Measurements from ENCODE around the gene ITPKB. TPM values are rescaled to one million over a fixed set of nuclear protein-coding genes. Genes with fewer than 3 reads are reported as not detected.
"Not testable (repeated sequence)": the region's sequence is repeated elsewhere in the genome, so short reads cannot be mapped to it uniquely, and the experiment has no call there.

Gene ITPKB
- polyA plus RNA-seq, 3 donors from 2014 or later: 14.1 to 37.8 (median 18.7) TPM

- peaks cover 0 to 18% (median 10%) of the 10 kb centered on the region in 3 donors for H3K27me3 Mint-ChIP-seq (ENCODE audit: low read depth in 3 of 3)
- no peak overlapping the region for H3K27ac Mint-ChIP-seq
- DNase-seq: no peak
- no peak overlapping the region for H3K4me3 Mint-ChIP-seq
- H3K9me3 Mint-ChIP-seq: no peaks in the 10 kb centered on the region
- peaks cover 11 to 12% of the 10 kb centered on the region in 2 donors for H3K4me1 Mint-ChIP-seq
- peaks cover 0 to 3% (median 0%) of the 10 kb centered on the region in 3 donors for H3K36me3 Mint-ChIP-seq
These were observed 117.1 kb downstream of the ITPKB start for GRCh38 chr1:226622012-226622411.

GRCh38 chr1:226619031-226619430 lies 120.1 kb downstream of the ITPKB start:
- H3K27me3 Mint-ChIP-seq (ENCODE audit: low read depth in 3 of 3): peaks cover 2 to 7% (median 2%) of the 10 kb centered on the region in 3 donors
- no peak overlapping the region for H3K4me3 Mint-ChIP-seq
- H3K9me3 Mint-ChIP-seq: no peaks in the 10 kb centered on the region
- no peak for DNase-seq
- no peaks in the 10 kb centered on the region for H3K4me1 Mint-ChIP-seq
- no peak overlapping the region for H3K27ac Mint-ChIP-seq
- peaks cover 0 to 3% (median 0%) of the 10 kb centered on the region in 3 donors for H3K36me3 Mint-ChIP-seq

- no peak for DNase-seq
- H3K27me3 Mint-ChIP-seq (ENCODE audit: low read depth in 3 of 3): peaks cover 2 to 7% (median 2%) of the 10 kb centered on the region in 3 donors
- H3K9me3 Mint-ChIP-seq: no peaks in the 10 kb centered on the region
- no peak overlapping the region for H3K27ac Mint-ChIP-seq
- no peaks in the 10 kb centered on the region for H3K4me1 Mint-ChIP-seq
- H3K4me3 Mint-ChIP-seq: no peak overlapping the region
- peaks cover 0 to 3% (median 0%) of the 10 kb centered on the region in 3 donors for H3K36me3 Mint-ChIP-seq
These were observed 120.7 kb downstream of the ITPKB start for GRCh38 chr1:226618380-226618779.

GRCh38 chr1:226617719-226618118 lies 121.4 kb downstream of the ITPKB start:
- H3K27me3 Mint-ChIP-seq (ENCODE audit: low read depth in 3 of 3); H3K36me3 Mint-ChIP-seq; H3K4me3 Mint-ChIP-seq; H3K27ac Mint-ChIP-seq; DNase-seq; H3K9me3 Mint-ChIP-seq; H3K4me1 Mint-ChIP-seq: not testable (repeated sequence)

GRCh38 chr1:226617109-226617508 lies 122.0 kb downstream of the ITPKB start:
- Mint-ChIP-seq H3K4me3 (no peak overlapping the region), H3K27me3 (ENCODE audit: low read depth in 3 of 3) (peaks cover 0 to 7% (median 2%) of the 10 kb centered on the region in 3 donors), H3K36me3 (peaks cover 0 to 3% (median 0%) of the 10 kb centered on the region in 3 donors), H3K4me1 (no peaks in the 10 kb centered on the region), H3K27ac (peak overlapping the region in 1 of 6 donors; percentile 40), H3K9me3 (peaks cover 0 to under 1% (median 0%) of the 10 kb centered on the region in 6 donors)
- no peak for DNase-seq

GRCh38 chr1:226616636-226617035 lies 122.4 kb downstream of the ITPKB start:
- peak overlapping the region in 1 of 6 donors; percentile 40 for H3K27ac Mint-ChIP-seq

GRCh38 chr1:226615876-226616275 lies 123.2 kb downstream of the ITPKB start:
- DNase-seq: no peak

More at GRCh38 chr1:226616636-226617035, 122.4 kb downstream of the ITPKB start:
- Mint-ChIP-seq H3K9me3 (peaks cover 0 to 2% (median 0%) of the 10 kb centered on the region in 6 donors), H3K4me1 (no peaks in the 10 kb centered on the region), H3K4me3 (no peak overlapping the region), H3K36me3 (peaks cover 0 to 3% (median 0%) of the 10 kb centered on the region in 3 donors), H3K27me3 (ENCODE audit: low read depth in 3 of 3) (peaks cover 0 to 7% (median 2%) of the 10 kb centered on the region in 3 donors)
- no peak for DNase-seq

GRCh38 chr1:226611980-226612379 lies 127.1 kb downstream of the ITPKB start:
- H3K4me1 Mint-ChIP-seq; H3K9me3 Mint-ChIP-seq; H3K27me3 Mint-ChIP-seq (ENCODE audit: low read depth in 3 of 3); H3K36me3 Mint-ChIP-seq; H3K4me3 Mint-ChIP-seq; H3K27ac Mint-ChIP-seq; DNase-seq: not testable (repeated sequence)

More at GRCh38 chr1:226615876-226616275, 123.2 kb downstream of the ITPKB start:
- no peak overlapping the region for H3K4me3 Mint-ChIP-seq
- no peak overlapping the region for H3K27ac Mint-ChIP-seq
- H3K4me1 Mint-ChIP-seq: no peaks in the 10 kb centered on the region
- H3K36me3 Mint-ChIP-seq: peaks cover 0 to 3% (median 0%) of the 10 kb centered on the region in 3 donors
- peaks cover 0 to 7% (median 2%) of the 10 kb centered on the region in 3 donors for H3K27me3 Mint-ChIP-seq (ENCODE audit: low read depth in 3 of 3)
- peaks cover 0 to 2% (median 0%) of the 10 kb centered on the region in 6 donors for H3K9me3 Mint-ChIP-seq

GRCh38 chr1:226611301-226611700 lies 127.8 kb downstream of the ITPKB start:
- no peaks in the 10 kb centered on the region for H3K4me1 Mint-ChIP-seq
- peaks cover 0 to 2% (median 0%) of the 10 kb centered on the region in 6 donors for H3K9me3 Mint-ChIP-seq
- peaks cover 0 to 6% (median 1%) of the 10 kb centered on the region in 3 donors for H3K27me3 Mint-ChIP-seq (ENCODE audit: low read depth in 3 of 3)
- peaks cover 0 to 6% (median 0%) of the 10 kb centered on the region in 3 donors for H3K36me3 Mint-ChIP-seq
- H3K27ac Mint-ChIP-seq: no peak overlapping the region
- no peak overlapping the region for H3K4me3 Mint-ChIP-seq
- DNase-seq: no peak

GRCh38 chr1:226610671-226611070 lies 128.4 kb downstream of the ITPKB start:
- Mint-ChIP-seq H3K36me3 (peaks cover 0 to 6% (median 0%) of the 10 kb centered on the region in 3 donors), H3K27me3 (ENCODE audit: low read depth in 3 of 3) (peaks cover 0 to 4% (median 1%) of the 10 kb centered on the region in 3 donors), H3K27ac (no peak overlapping the region), H3K4me1 (no peaks in the 10 kb centered on the region), H3K9me3 (peaks cover 0 to 2% (median 0%) of the 10 kb centered on the region in 6 donors), H3K4me3 (no peak overlapping the region)
- DNase-seq: no peak

GRCh38 chr1:226609836-226610455 lies 129.1 kb downstream of the ITPKB start:
- H3K4me3 Mint-ChIP-seq: no peak overlapping the region
- H3K27ac Mint-ChIP-seq: no peak overlapping the region
- H3K4me1 Mint-ChIP-seq: no peaks in the 10 kb centered on the region
- DNase-seq: no peak
- H3K9me3 Mint-ChIP-seq: peaks cover 0 to 2% (median 0%) of the 10 kb centered on the region in 6 donors
- H3K36me3 Mint-ChIP-seq: peaks cover 0 to 6% (median 0%) of the 10 kb centered on the region in 3 donors
- peaks cover 0 to 4% (median 3%) of the 10 kb centered on the region in 3 donors for H3K27me3 Mint-ChIP-seq (ENCODE audit: low read depth in 3 of 3)

- Mint-ChIP-seq H3K36me3 (peaks cover 0 to 6% (median 0%) of the 10 kb centered on the region in 3 donors), H3K4me3 (no peak overlapping the region), H3K27me3 (ENCODE audit: low read depth in 3 of 3) (peaks cover 0 to 8% (median 7%) of the 10 kb centered on the region in 3 donors), H3K9me3 (peaks cover 0 to 2% (median 0%) of the 10 kb centered on the region in 6 donors), H3K4me1 (no peaks in the 10 kb centered on the region), H3K27ac (no peak overlapping the region)
- DNase-seq: peak; percentile 48 to 58 (median 57)
These were observed 130.2 kb downstream of the ITPKB start for GRCh38 chr1:226608699-226609505.

GRCh38 chr1:226607821-226608220 lies 131.3 kb downstream of the ITPKB start:
- Mint-ChIP-seq H3K4me1 (no peaks in the 10 kb centered on the region), H3K9me3 (peaks cover 0 to 2% (median 0%) of the 10 kb centered on the region in 6 donors), H3K4me3 (no peak overlapping the region), H3K27ac (no peak overlapping the region), H3K36me3 (peaks cover 0 to 6% (median 0%) of the 10 kb centered on the region in 3 donors), H3K27me3 (ENCODE audit: low read depth in 3 of 3) (peaks cover 0 to 10% (median 7%) of the 10 kb centered on the region in 3 donors)
- no peak for DNase-seq

GRCh38 chr1:226607268-226607660 lies 131.8 kb downstream of the ITPKB start:
- DNase-seq: no peak
- no peak overlapping the region for H3K4me3 Mint-ChIP-seq
- no peak overlapping the region for H3K27ac Mint-ChIP-seq

More at GRCh38 chr1:226607268-226607660, 131.8 kb downstream of the ITPKB start:
- peaks cover 0 to 10% (median 7%) of the 10 kb centered on the region in 3 donors for H3K27me3 Mint-ChIP-seq (ENCODE audit: low read depth in 3 of 3)
- H3K4me1 Mint-ChIP-seq: no peaks in the 10 kb centered on the region
- H3K36me3 Mint-ChIP-seq: peaks cover 0 to 6% (median 0%) of the 10 kb centered on the region in 3 donors
- H3K9me3 Mint-ChIP-seq: peaks cover 0 to 2% (median 0%) of the 10 kb centered on the region in 6 donors
